COLO829 (cell line): Measurements from ENCODE around the gene GLUL.
"Not testable (repeated sequence)": the region's sequence is repeated elsewhere in the genome, so short reads cannot be mapped to it uniquely, and the experiment has no call there.

ENCODE experiments used
- DNase-seq: peaks from one replicate; pipeline ENCODE4 v3.0.0; 2012; ENCODE audit warnings: low spot score

GLUL gene

DNA sequence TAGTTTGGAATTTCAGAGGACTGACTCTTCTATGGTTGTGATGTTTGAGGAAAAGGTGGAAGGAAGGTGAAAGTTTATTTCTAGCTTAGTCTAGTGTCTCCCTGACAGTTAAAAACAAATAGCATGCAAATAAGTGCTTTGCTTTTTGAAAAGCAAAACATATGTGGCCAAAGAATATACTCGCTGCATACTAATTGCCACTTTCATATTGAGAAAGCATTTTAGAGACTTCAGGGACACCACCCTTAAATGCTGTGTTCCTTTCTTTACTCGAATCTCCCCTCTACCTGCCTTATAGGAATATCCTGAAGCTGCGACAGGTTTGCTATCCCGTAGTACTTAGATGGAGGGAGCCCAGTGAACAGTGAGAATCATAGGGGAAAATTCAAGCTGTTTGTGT lies 23.2 kb downstream of the GLUL start:
- DNase-seq = no peak

DNA sequence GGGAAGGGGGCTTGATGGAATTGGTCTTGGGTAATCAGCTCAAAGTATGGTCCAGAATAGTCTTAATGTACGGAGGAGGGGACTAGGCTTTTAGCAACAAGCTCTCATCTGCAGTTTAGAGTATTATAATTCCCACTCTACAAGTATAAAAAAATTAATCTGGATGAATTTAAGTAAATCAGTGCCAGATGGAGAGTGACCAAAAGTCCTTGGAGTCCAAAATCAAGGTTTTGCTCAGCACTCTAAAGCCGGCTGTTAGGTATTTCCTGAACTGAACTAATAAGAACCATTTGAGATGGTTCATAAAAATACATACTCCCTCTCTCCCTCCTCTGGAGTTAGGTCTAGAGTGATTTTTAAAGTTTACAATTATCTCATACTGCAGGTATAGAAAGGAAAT lies 23.7 kb downstream of the GLUL start:
- DNase-seq = no peak

DNA sequence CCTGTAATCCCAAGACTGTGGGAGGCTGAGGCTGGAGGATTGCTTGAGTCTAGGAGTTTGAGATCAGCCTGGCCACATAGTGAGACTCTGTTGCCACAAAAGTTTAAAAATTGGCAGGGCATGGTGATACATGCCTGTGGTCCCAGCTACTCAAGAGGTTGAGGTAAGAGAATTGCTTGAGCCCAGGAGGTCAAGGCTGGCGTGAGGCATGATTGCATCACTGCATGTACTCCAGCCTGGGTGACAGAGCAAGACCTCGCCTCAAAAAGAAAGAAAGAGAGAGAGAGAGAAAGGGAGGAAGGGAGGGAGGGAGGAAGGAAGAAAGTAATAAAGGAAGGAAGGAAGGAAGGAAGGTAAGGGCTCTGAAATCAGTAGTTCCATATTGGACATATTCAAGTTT lies 25.0 kb downstream of the GLUL start:
- no peak for DNase-seq

DNA sequence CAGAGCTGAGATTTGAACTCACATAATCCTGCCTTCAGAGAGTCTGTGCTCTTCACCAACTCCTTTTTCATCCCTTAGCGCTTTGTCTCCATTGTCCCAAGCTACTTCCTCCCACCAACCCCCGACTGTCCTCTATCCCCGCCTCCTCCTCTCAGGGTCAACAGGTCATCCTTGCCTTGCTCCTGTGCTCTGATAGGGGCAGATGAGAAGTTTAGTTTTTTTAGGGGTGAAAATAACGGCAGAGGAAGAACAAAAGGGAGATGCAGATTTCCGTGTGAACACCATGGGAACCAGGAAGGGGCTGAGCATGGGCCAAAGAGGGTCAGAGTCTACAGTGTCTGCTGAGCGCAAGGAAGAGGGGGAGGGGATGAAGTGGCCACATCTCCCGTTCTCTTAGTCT lies 31.9 kb downstream of the GLUL start:
- DNase-seq = no peak

DNA sequence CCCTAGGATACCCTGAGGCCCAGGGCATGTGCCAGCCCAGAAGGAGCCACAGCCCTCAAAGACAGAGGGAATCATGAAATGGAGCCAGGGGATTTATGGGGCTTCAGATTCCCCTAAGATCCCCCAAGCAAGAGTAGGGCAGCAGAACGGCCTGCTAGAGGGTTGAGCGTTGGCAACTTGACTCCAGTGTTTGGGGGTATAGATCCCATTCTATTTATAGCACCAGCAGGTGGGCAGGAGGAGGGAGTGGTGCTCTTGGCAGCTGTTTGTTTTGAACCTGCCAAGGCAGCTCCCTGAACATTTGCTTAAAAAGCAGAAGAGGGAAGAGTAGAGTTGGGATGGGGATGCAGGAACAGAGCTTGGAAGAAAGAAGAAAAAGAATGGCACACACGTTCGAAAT lies 33.7 kb downstream of the GLUL start:
- no peak for DNase-seq

DNA sequence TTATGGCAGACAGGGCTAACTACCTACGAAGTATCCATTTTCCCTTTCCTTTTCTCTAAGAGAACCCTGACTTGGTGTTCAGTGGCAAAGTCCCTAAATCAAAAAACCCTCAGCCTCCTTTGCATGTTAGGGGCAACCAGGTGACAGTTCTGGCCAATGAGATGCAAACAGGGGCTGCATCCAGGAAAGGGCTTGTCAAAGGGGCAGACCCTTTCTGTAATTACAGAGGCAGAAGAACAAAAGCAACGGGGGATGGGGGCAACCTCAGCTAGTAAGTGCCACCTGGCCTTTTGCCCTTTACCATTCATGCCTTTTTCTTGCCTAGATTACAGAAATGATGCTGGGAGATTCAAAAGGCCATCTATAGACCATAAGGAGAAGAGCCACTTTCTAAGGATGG lies 34.4 kb downstream of the GLUL start:
- no peak for DNase-seq

DNA sequence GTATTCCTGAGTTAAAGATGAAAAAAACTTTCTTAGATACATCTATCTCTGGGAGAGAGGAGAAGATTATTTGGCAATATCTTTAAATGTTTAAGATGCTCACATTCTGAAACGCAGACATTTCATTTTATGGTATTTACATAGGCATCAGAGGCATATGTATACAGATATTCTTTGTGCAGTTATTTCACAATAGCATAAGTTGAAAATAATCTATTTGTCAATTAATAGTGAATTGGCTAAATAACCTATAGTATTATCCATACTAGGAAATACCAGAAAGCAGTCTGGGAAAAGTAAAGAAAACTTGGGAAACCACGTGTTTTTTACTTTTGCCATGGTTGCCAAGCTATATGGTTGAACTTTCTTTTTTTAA lies 35.9 kb downstream of the GLUL start:
- DNase-seq = no peak

DNA sequence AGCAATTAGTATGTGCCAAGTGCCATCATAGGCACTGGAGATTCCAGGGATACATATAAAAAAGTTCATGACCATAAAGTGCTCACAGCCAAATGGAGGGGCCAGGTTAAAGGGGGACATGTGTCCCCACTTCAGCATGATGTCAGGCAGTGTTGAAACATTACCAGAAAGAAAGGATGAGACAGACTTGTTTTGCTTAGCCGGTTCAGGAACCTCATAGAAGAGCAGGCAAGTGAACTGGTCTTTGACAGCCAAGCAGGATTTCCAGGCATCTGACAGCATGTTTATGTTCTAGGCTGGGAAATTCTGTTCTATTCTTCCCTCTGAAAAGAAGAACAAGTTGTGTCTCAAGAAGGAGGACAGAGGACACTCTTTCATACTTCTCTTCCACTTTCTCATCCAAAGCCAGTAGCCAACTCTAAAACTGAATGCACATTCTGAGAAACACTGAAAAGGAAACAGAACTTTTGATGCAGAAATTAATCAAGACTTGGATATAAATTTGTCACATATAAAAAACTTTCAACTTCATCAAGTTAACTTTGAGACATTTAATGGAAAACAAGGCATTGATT lies 39.7 kb downstream of the GLUL start:
- no peak for DNase-seq

DNA sequence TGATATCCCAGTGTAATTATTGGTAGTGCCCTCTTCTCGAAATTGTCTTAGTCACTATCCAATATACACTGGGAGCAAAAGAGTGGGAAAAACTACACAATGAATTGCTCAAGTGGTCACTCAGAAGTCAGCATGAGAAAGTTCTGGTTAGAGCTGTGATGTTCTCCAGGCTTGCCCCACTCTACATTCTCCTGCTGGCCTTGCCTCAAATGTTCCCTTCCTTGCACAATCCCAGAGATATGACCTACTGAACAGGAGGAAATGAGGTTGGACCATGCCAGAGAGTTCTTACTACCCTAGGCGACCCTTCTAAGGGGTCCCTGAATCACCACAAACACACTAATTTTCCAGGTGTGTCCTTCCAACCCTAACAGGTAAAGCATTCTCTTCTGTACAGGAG lies 40.8 kb downstream of the GLUL start:
- DNase-seq = no peak

DNA sequence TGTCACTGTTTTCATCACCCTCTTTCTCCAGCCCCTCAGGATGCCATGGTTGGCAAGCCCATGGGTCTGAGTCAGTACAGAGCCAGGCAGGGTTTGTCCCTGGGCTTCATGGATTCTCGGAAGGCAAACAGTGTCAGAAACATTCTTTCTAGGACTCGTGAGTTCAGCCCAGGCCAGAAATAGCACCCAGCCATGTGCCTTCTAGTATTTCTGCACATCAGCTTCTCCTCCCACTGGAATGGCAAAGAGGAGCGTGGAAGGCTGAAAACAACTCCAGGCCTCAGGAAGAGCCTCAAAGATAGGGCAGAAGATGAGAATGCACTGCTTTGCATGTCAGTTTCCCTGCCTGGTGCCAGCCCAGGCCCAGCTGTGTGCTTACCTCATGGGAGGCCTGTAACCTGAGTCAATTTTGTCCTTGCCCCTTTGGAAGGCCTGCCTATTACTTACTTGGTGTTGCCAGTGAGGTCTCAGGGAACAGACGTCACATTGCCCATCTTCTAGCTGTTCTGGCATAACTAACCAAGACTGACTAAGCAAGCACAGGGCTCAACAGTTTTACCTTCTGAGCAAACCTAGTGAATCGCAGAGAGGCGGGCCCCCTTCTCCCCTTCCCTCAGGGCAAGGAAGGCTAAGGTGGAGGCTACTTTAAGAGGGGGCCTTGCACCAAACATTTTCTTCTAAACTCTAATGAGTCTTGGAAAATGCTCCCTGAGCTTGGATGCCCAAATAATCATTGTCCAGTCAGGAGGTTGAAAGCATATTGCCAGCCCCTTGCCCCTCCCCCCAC lies 42.4 kb downstream of the GLUL start:
- no peak for DNase-seq

DNA sequence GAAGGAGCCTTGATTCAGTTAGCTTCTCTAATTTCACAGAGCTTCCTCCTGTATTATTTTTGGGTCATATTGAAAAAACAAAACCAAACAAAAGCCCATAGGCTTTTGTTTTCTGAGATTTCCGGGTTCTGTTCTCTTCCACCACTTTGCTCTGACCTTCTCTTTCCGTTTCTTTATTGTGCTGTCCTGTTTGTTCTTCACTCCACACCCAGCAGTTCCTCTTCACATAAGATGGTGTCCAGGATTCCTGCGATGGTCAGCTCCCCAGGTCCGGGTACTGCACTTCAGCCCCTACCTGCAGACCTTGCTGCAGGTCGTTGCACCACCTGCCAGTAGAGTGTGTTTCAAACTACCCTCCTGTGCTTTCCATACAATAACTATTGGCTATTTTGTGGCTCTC lies 44.6 kb downstream of the GLUL start:
- no peak for DNase-seq

DNA sequence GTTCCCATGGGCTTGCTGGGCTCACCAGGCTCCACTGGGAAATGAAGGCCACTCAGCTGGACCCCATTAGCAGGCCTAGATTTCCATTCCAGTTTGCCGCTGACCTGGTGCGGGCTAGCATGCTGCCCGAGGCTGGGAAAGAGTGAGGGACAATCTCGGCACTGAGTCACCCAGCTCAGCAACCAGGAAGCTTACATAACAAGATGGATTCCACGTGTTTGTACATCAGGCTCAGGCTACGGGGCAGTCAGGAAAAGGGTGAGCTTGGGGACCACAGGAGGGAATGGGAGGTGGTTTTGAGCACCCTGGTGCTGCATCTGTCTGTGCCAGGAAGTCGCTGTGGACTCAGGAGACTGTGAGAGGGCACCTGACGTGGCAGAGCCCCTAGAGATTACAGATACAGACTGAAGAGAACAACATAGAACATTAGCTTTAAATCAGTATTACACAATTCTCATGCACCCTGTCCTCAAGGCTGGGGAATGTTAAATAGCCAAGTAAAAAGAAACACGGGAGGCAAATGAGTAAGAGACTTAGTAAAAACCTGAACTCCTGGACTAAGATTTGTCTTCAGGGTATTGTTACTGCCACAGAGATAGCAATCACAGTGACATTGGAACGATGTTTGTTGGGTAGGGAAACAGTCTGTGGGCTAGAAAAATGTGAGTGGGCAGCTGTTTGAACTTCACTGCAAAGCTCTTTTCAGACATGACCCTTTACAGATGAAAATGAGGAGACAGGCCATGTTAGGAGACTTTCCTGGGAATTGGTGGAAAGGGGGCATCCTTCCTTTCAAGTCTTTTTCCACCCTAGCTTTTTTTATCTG lies 51.1 kb downstream of the GLUL start:
- no peak for DNase-seq

DNA sequence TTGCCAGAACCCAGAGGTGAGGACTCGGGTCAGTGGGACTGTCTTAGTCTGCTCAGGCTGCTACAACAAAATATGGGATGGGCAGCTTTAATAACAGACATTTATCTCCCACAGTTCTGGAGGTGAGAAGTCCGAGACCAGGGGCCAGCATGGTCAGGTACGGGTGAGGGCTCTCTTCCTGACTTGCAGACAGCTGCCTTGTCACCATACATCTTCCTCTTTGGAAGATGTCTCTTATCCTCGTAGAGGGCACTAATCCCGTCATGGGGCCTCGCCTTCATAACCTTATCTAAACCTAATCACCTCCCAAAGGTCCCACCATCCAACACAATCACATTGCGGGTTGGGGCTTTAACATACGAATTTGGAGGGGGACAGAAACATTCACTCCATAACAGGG lies 51.9 kb downstream of the GLUL start:
- no peak for DNase-seq

DNA sequence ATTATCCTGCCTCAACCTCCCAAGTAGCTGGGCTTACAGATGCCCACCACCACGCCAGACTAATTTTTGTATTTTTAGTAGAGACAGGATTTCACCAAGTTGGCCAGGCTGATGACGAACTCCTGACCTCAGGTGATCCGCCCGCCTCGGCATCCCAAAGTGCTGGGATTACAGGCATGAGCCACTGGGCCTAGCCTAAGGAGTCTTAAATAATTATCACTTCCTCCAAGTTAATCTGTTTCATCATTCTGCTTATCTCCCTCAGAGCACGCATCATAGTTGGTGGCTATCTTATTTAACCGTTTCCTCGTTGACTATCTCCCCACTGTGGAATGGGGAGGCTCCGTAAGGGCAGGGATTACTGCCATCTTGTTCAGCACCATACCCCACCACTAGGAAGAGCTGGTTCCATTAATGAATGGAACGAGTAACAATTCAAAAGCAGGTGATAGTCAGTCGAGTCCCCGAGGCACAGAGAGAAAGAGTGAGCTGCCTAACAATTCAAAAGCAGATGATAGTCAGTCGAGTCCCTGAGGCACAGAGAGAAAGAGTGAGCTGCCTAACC lies 52.7 kb downstream of the GLUL start:
- no peak for DNase-seq

DNA sequence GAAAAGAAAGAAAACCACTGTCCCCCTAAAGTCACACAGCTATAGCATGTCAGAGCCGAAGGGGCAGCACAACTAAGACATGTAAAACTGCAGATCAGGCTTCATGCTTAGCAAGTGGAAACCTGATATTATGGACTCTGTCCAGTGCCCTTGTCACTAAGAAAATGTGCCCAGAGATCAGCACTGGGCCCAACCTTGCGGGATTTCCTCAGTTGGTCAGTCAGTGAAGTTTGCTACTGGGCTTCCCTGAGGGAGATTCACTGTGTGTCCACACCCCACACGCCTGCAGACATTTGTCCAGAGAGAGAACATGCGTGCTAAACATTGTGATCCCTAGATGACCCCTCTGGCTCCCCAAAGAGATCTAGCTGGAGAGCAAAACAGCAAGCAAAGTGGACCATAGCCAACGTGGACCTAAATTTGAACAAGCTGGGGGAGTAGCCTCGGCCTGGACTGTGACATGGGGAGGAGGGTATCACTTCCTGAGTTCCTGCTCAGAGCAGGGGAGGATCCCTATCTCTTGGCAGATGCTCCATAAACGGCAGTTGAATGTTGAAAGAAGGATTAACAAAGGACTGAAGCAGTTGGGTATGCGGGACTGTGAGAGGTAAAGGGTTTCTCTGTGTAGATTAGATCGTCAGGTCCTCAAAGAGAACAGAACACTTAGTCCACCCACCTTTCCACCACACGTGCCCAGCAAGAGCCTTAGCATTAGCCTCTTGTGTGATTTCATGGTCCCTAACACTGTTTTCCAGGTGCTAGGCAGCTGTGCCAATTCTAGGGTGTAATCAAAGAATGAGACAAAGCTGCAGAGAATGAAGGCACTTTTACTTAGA lies 53.6 kb downstream of the GLUL start:
- no peak for DNase-seq

DNA sequence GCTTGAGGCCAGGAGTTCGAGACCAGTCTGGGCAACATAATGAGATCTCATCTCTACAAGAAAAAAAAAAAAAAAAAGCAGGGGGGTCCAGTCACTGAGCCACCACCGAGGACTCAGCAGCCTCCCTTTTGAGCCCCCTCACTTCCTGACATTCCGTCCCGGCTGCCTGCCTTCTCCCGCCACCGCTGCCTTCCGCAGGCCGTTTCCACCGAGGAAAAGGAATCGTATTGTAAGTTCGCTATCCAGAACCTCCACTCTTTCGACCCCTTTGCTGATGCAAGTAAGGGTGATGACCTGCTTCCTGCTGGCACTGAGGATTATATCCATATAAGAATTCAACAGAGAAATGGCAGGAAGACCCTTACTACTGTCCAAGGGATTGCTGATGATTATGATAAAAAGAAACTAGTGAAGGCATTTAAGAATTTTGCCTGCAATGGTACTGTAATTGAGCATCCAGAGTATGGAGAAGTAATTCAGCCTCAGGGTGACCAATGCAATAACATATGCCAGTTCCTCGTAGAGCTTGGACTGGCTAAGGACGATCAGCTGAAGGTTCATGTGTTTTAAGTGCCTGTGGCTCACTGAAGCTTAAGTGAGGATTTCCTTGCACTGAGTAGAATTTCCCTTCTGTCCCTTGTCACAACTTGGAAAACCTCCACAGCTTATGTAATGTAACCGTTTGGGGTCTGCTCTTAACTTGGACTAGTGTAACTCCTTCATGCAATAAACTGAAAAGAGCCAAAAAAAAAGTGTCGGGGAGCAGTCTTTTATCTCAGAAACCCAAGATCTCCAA lies 55.6 kb downstream of the GLUL start:
- DNase-seq = no peak

DNA sequence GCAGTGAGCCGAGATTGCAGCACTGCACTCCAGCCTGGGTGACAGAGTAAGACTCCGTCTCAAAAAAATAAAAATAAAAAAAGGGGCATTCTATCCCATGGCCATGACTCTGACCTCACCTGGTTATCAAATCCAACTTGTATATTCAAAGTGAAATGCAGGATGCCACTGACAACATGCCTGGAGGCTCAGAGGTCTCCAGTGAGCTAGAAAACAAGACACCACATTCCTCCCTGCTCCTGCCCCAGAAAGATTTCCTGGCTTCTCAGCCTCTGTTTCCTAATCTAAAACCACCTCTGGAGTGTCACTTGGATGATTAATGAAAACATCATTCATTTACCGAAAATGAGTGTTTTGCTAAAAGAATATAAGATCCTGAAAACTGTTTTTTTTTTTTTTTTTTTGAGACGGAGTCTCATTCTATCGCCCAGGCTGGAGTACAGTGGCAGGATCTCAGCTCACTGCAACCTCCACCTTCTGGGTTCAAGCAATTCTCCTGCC lies 58.5 kb downstream of the GLUL start:
- DNase-seq = not testable (repeated sequence)

DNA sequence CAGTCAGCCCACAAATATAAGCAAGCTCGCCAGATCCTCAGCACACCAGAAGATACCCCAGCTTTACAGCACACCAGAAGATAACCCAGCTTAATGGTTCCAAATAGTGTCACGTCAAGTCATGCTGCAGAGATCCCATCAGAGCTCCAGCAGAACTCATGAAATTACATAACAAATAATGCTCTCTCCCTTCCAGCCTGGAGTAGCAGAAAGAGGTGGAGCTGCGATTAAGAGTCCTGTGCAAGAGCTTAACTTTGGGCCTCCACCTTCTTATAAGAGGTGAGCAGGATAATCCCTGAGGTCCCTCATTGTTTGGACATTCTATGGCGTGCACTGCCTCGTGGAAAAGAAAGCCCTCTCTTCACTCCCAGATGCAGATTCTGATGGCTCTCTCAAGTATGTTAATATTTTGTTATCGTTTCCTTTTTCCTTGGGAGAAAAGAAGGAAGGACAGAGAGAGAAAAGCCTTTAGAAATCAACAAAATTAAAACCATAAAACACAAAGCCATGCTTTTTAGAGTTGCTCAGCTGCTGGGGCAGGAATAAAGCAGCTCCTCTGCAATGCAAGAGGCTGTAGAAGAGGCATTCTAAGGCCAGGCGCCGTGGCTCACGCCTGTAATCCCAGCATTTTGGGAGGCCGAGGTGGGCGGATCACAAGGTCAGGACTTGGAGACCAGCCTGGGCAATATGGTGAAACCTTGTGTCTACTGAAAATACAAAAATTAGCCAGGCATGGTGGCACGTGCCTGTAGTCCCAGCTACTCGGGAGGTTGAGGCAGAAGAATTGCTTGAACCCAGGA lies 59.1 kb downstream of the GLUL start:
- no peak for DNase-seq
